Neural crest cell (in vitro differentiated cells): ENCODE results near the gene LDB2. TPM values are rescaled to one million over a fixed set of nuclear protein-coding genes. Genes with fewer than 3 reads are reported as not detected.
"Not testable (repeated sequence)": the region's sequence is repeated elsewhere in the genome, so short reads cannot be mapped to it uniquely, and the experiment has no call there.

Experiments used
- DNase-seq: peaks from one replicate; pipeline ENCODE4 v3.0.0; 2021; ENCODE audit warnings: low read depth, mixed read lengths, low spot score
- H3K27ac Mint-ChIP-seq: one replicate; pipeline ENCODE4 v1.8.0; 2021; ENCODE audit warnings: mild to moderate bottlenecking, mixed read lengths; ENCODE audit not compliant: unreplicated experiment
- H3K27me3 Mint-ChIP-seq: 2 replicates; pipeline ENCODE4 v1.8.0; 2021; ENCODE audit warnings: low read depth, mild to moderate bottlenecking, mixed read lengths
- H3K36me3 Mint-ChIP-seq: 2 replicates; pipeline ENCODE4 v1.8.0; 2021; ENCODE audit warnings: low read depth, mild to moderate bottlenecking, mixed read lengths
- H3K4me1 Mint-ChIP-seq: 2 replicates; pipeline ENCODE4 v1.8.0; 2021; ENCODE audit warnings: mixed read lengths
- H3K4me3 Mint-ChIP-seq: one replicate; pipeline ENCODE4 v1.8.0; 2021; ENCODE audit warnings: mild to moderate bottlenecking, mixed read lengths
- H3K9me3 Mint-ChIP-seq: 2 replicates; pipeline ENCODE4 v1.8.0; 2021; ENCODE audit warnings: mixed read lengths
- total RNA-seq: library from RNA; stranded (reverse); gene quantifications from 2 replicates; pipeline ENCODE4 v1.2.1, GENCODE V29; 2021
- TF ChIP-seq, protein P1 (sequence below): fragments of 200-600 bp; sonication (generic); conservative IDR thresholded peaks from 2 replicates; pipeline ENCODE4 v1.5.0; 2021; ENCODE audit warnings: antibody characterized with exemption, mild to moderate bottlenecking

The LDB2 gene
- total RNA-seq, 1 donor from 2014 or later: 12.7 TPM

DNA sequence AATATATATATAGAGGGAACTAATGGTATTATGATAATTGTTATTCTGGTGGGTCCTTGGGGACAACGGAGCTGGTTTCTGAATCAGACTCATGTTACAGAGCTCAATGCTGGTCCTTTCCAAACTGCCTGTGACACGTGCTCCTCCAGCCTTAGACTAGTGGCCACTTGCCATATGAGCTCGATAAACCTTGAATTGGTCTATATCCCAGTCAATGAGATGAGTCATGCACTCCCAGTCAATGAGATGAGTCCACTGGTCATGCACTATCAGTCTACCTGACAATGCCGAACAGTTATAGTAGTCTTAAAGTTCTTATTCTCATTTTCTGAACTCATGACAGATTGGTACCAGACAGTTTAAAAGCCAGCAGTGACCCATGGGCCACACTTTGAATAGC, 325.2 kb downstream of the LDB2 start:
- no peak for DNase-seq
- H3K27ac Mint-ChIP-seq: no peak overlapping the region
- no peaks in the 10 kb centered on the region for H3K36me3 Mint-ChIP-seq
- H3K9me3 Mint-ChIP-seq: no peaks in the 10 kb centered on the region
- H3K4me1 Mint-ChIP-seq: no peaks in the 10 kb centered on the region
- TF ChIP-seq, protein P1, sequence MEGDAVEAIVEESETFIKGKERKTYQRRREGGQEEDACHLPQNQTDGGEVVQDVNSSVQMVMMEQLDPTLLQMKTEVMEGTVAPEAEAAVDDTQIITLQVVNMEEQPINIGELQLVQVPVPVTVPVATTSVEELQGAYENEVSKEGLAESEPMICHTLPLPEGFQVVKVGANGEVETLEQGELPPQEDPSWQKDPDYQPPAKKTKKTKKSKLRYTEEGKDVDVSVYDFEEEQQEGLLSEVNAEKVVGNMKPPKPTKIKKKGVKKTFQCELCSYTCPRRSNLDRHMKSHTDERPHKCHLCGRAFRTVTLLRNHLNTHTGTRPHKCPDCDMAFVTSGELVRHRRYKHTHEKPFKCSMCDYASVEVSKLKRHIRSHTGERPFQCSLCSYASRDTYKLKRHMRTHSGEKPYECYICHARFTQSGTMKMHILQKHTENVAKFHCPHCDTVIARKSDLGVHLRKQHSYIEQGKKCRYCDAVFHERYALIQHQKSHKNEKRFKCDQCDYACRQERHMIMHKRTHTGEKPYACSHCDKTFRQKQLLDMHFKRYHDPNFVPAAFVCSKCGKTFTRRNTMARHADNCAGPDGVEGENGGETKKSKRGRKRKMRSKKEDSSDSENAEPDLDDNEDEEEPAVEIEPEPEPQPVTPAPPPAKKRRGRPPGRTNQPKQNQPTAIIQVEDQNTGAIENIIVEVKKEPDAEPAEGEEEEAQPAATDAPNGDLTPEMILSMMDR: no peak
- no peaks in the 10 kb centered on the region for H3K27me3 Mint-ChIP-seq
- no peak overlapping the region for H3K4me3 Mint-ChIP-seq

DNA sequence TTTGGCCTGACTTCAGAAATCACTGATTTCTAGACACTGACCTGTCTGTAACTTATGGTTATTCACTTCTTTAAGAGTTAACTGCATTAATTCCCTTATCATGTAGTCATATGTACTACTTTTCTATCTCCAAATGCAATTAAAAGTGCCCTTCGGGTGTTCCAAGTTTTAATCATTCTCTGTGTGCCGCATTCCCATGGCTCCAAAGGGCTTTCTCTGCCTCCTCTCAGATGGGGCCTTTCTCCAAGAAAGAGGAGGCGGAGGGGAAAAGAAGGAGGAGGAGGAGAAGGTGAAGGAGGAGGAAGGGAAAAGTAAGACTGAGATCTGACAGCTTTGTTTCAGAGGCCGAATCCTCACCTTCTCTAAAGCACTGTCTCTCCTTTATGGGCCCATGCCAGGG, 325.8 kb downstream of the LDB2 start:
- Mint-ChIP-seq H3K4me3 (no peak overlapping the region), H3K27ac (peak overlapping the region; percentile 13), H3K36me3 (no peaks in the 10 kb centered on the region), H3K9me3 (no peaks in the 10 kb centered on the region), H3K27me3 (no peaks in the 10 kb centered on the region), H3K4me1 (no peaks in the 10 kb centered on the region)
- DNase-seq: no peak
- TF ChIP-seq, protein P1: no peak

GRCh38 chr4:16572161-16572560, 326.3 kb downstream of the LDB2 start:
- no peak for DNase-seq
- Mint-ChIP-seq H3K36me3 (no peaks in the 10 kb centered on the region), H3K27me3 (no peaks in the 10 kb centered on the region), H3K4me3 (no peak overlapping the region), H3K9me3 (no peaks in the 10 kb centered on the region), H3K4me1 (no peaks in the 10 kb centered on the region), H3K27ac (no peak overlapping the region)
- TF ChIP-seq, protein P1: no peak

GRCh38 chr4:16569790-16570189, 328.7 kb downstream of the LDB2 start:
- H3K4me1 Mint-ChIP-seq: no peaks in the 10 kb centered on the region
- no peaks in the 10 kb centered on the region for H3K27me3 Mint-ChIP-seq
- no peaks in the 10 kb centered on the region for H3K36me3 Mint-ChIP-seq
- no peak for DNase-seq
- H3K27ac Mint-ChIP-seq: no peak overlapping the region
- no peak overlapping the region for H3K4me3 Mint-ChIP-seq
- no peaks in the 10 kb centered on the region for H3K9me3 Mint-ChIP-seq
- TF ChIP-seq, protein P1: no peak

- H3K4me3 Mint-ChIP-seq, H3K27me3 Mint-ChIP-seq, H3K27ac Mint-ChIP-seq, DNase-seq, H3K4me1 Mint-ChIP-seq: not testable (repeated sequence)
- Mint-ChIP-seq H3K9me3 (peaks cover 13% of the 10 kb centered on the region), H3K36me3 (peaks cover 14% of the 10 kb centered on the region)
Observed at GRCh38 chr4:16557316-16557715, 341.1 kb downstream of the LDB2 start.

DNA sequence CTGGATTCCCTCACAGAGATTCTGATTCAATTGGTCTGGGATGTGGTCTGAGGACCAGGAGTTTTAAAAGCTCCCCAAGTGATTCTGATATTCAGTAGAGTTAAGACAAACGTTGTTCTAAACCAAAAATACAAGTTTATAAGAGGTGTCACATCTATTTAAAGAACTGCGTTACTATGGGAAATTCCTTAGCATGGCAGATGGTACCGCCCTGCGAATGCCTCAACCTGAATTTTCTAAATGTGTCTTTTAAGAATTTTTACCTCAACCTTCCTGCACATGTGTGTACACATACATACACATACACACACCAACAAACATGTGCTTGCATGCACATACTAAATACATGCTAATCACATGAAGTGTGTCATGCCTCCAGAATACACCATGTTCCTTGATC, 343.3 kb downstream of the LDB2 start:
- no peaks in the 10 kb centered on the region for H3K4me1 Mint-ChIP-seq
- H3K9me3 Mint-ChIP-seq: peaks cover 11% of the 10 kb centered on the region
- peaks cover 14% of the 10 kb centered on the region for H3K36me3 Mint-ChIP-seq
- TF ChIP-seq, protein P1: no peak
- no peak for DNase-seq
- H3K27ac Mint-ChIP-seq: no peak overlapping the region
- H3K27me3 Mint-ChIP-seq: no peaks in the 10 kb centered on the region
- H3K4me3 Mint-ChIP-seq: no peak overlapping the region
